GOT3 (cell line): ENCODE results near the gene SMPD1.
"Not testable (repeated sequence)": the region's sequence is repeated elsewhere in the genome, so short reads cannot be mapped to it uniquely, and the experiment has no call there.

Source experiments
- DNase-seq: peaks from one replicate; lab custom pipeline; 2025; ENCODE audit warnings: mixed read lengths; lab: John Stamatoyannopoulos, UW

SMPD1 gene

GRCh38 chr11:6388748-6389147 is 1.5 kb upstream of the SMPD1 start:
- no peak for DNase-seq

GRCh38 chr11:6390718-6391469 is 620 bp downstream of the SMPD1 start:
- DNase-seq, result no peak

DNA sequence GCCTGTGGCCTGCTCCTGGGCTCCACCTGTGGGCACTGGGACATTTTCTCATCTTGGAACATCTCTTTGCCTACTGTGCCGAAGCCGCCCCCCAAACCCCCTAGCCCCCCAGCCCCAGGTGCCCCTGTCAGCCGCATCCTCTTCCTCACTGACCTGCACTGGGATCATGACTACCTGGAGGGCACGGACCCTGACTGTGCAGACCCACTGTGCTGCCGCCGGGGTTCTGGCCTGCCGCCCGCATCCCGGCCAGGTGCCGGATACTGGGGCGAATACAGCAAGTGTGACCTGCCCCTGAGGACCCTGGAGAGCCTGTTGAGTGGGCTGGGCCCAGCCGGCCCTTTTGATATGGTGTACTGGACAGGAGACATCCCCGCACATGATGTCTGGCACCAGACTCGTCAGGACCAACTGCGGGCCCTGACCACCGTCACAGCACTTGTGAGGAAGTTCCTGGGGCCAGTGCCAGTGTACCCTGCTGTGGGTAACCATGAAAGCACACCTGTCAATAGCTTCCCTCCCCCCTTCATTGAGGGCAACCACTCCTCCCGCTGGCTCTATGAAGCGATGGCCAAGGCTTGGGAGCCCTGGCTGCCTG is 1.4 kb downstream of the SMPD1 start:
- no peak for DNase-seq

DNA sequence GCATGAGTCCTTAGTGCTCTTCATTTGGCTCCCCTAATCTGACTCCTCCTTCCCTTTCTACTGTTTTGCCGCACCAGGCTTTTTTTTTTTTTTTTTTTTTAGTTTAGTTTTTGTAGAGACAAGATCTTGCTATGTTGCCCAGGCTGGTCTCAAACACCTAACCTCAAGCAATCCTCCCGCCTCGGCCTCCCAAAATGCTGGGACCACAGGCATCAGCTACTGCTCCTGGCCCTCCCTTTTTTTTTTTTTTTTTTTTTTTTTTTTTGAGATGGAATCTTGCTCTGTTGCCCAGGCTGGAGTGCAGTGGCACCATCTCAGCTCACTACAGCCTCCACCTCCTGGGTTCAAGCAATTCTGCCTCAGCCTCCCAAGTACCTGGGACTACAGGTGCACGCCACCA is 2.0 kb downstream of the SMPD1 start:
- DNase-seq, result not testable (repeated sequence)

DNA sequence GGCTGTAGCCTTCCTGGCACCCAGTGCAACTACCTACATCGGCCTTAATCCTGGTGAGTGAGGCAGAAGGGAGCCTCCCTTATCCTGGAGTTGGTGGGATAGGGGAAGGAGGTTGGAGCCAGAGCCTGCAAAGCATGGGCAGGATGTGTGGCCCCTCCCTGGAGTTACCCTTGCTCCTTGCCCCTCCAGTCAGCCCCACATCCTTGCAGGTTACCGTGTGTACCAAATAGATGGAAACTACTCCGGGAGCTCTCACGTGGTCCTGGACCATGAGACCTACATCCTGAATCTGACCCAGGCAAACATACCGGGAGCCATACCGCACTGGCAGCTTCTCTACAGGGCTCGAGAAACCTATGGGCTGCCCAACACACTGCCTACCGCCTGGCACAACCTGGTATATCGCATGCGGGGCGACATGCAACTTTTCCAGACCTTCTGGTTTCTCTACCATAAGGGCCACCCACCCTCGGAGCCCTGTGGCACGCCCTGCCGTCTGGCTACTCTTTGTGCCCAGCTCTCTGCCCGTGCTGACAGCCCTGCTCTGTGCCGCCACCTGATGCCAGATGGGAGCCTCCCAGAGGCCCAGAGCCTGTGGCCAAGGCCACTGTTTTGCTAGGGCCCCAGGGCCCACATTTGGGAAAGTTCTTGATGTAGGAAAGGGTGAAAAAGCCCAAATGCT is 3.9 kb downstream of the SMPD1 start:
- no peak for DNase-seq

GRCh38 chr11:6395470-6396060 is 5.3 kb downstream of the SMPD1 start:
- no peak for DNase-seq

DNA sequence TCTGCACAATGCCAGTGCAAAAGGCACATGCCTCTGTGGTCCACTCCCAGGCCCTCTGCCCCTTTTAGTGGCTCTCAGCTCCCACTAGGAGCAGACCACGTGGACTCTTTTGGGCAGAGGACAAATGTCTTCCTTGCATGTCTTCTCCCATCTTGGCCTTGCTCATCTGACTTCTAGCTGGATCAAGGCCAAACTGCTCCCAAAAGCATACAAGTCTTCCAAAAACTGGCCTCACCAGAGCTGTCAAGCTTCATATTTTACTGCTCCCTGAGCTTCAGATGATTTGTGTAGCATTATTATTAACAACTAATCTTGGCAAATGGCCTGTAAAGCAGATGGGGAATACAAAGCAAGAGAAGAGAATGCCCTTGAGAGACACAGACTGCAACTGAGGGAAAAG is 6.9 kb downstream of the SMPD1 start:
- DNase-seq, result no peak

- DNase-seq, result no peak
Observed at GRCh38 chr11:6397636-6398035, 7.4 kb downstream of the SMPD1 start.

- no peak for DNase-seq
Observed at GRCh38 chr11:6400431-6401345, 10.4 kb downstream of the SMPD1 start.

- DNase-seq, result no peak
Observed at GRCh38 chr11:6401464-6401863, 11.2 kb downstream of the SMPD1 start.

- DNase-seq, result no peak
Observed at GRCh38 chr11:6402061-6402470, 11.8 kb downstream of the SMPD1 start.

DNA sequence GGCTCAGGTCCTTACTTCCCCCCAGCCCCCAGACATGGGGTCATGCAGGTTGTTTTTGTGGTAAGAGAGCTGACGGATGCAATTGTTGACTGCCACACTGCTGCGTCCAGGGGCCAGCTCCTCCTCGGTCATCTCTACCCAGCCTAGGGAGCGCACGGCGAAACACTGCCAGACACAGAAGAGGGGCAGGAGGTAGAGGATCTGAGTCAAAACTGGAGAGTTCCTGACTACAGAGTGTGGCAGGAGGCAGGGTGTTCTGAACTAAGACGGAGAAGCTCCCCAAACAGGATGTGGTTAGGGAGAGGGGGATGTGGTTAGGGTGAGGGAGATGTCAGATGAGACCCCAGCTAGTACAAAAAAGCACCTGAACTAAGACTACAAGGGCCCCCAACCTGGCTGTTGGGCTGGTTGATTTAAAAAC is 12.3 kb downstream of the SMPD1 start:
- no peak for DNase-seq

- DNase-seq, result no peak
Observed at GRCh38 chr11:6403539-6403938, 13.3 kb downstream of the SMPD1 start.

DNA sequence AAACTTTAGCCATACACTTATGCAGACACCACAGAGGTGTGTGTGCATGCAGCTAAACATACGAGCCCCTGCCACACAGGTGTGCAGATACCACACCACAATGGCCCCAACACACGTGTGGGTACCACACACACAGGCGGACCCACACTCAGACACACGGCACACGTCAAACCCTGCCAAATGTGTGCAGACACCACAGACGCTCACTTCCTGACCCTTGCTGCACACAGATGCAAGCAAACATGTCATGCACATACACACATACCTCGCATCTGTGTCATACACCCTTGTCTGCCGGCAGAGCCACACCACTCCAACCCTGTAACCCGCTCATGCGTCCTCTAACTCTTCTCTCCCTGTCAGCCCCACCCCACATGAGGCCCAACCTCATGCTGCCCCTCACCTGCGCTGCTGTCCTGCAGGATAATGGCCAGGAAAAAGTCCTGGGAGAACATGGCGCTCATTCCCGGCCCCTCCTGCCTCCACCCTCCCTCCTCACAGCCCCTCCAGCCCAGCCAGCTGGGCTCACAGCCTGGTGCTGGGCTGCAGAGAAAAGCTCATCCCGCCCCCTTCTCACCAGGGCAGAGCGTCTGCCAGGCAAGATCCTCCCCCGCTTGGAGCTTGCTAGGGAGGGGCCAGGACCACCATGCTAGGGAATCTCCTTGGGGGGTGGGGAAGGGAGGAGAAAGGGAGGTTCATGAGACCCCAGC is 14.2 kb downstream of the SMPD1 start:
- DNase-seq, result no peak

- DNase-seq, result no peak
Observed at GRCh38 chr11:6405052-6405667, 14.9 kb downstream of the SMPD1 start.

DNA sequence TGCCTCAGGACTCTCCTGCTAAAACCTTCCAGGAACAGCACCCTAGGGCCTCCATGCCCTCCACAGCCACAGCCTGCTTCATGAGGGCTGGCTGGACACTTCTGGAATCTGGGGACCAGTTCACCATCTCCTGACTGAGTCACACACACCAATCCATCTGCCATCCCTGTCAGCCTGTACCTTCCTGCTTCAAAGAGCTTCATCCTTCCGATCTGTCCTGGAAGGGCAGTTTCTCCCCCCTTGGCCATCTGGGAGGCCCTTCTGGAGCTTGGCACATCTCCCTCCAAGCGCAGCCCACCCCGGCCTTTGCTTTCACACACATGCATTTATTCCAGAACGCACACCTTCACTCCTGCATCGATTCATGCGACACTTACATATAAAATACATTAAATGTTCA is 15.6 kb downstream of the SMPD1 start:
- no peak for DNase-seq

DNA sequence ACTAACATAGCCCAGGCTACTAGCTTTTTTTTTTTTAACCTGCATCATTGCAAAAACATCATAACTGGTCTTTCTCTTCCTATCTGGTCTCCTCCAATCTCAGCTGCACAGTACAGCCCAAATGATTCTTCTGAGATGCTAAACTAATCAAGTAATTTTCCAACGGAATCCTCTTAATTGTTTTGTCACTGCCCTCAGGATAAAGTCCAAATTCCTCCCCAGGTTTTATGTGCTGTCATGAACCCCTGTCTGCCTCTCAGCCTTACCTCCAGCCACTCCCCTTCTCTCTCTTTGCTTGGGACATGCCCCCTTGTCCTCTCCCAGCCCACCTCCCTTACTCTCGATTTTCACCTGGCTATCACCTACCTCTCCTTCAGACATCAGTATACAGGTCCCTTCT is 16.1 kb downstream of the SMPD1 start:
- no peak for DNase-seq

- DNase-seq, result no peak
Observed at GRCh38 chr11:6410695-6411430, 20.6 kb downstream of the SMPD1 start.

- DNase-seq, result no peak
Observed at GRCh38 chr11:6411594-6412031, 21.3 kb downstream of the SMPD1 start.

DNA sequence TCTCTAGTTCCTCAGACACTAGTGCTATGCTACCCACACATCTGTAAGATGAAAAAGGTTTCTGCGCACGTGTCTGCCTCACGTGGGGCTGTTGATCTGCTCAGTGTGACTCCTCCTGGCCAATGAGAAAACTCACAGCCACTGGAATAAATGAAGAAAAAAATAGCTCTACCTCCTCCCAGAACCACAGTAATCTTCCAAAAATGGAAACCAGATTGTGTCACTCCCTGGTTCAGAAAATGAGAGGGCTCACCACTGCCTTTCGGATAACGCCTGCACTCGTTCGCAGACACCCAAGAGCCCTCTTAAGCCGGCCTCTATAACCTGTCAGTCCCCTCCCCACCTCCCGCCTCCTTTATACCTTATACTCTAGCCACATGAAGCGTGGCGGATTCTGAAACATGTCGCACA is 23.5 kb downstream of the SMPD1 start:
- no peak for DNase-seq
